GM23338 (cell line): ENCODE measurements around the gene CACNA1D. TPM values are rescaled to one million over a fixed set of nuclear protein-coding genes. Genes with fewer than 3 reads are reported as not detected.

ENCODE experiments used
- ATAC-seq: fragments of 200-7000 bp; cut with Tn5 transposase; 3 replicates; pipeline ENCODE4 v1.9.1; 2020
- DNase-seq: peaks from one replicate; pipeline ENCODE4 v3.0.0-alpha.2; 2015; ENCODE audit warnings: low spot score
- H2AFZ ChIP-seq: fragments of 200-600 bp; sonication (generic); 2 replicates; pipeline ENCODE4 v1.8.0; 2016; ENCODE audit warnings: antibody characterized with exemption, mild to moderate bottlenecking, moderate library complexity
- H3F3A ChIP-seq: fragments of 200-600 bp; sonication (generic); replicated peaks from 2 replicates; pipeline ENCODE4 v1.8.0; 2017; ENCODE audit warnings: antibody characterized with exemption, mixed run types, low read depth
- H3K27ac ChIP-seq: fragments of 200-600 bp; sonication (generic); 2 replicates; pipeline ENCODE4 v1.6.1; 2016; ENCODE audit warnings: low read depth
- H3K27me3 ChIP-seq: fragments of 200-600 bp; sonication (generic); 2 replicates; pipeline ENCODE4 v1.8.0; 2016; ENCODE audit warnings: mild to moderate bottlenecking, mixed run types, moderate library complexity; ENCODE audit not compliant: insufficient read depth
- H3K36me3 ChIP-seq: fragments of 200-600 bp; sonication (generic); 2 replicates; pipeline ENCODE4 v1.8.0; 2016; ENCODE audit warnings: mild to moderate bottlenecking; ENCODE audit not compliant: insufficient read depth
- H3K4me1 ChIP-seq: fragments of 200-600 bp; sonication (generic); 2 replicates; pipeline ENCODE4 v1.8.0; 2016; ENCODE audit warnings: mild to moderate bottlenecking, moderate library complexity; ENCODE audit not compliant: insufficient read depth
- H3K4me2 ChIP-seq: fragments of 200-600 bp; sonication (generic); 2 replicates; pipeline ENCODE4 v1.7.1; 2017; ENCODE audit warnings: mixed run types
- H3K4me3 ChIP-seq: fragments of 200-600 bp; sonication (generic); 2 replicates; pipeline ENCODE4 v1.6.1; 2016; ENCODE audit warnings: mixed run types
- H3K79me2 ChIP-seq: fragments of 200-600 bp; sonication (generic); replicated peaks from 2 replicates; pipeline ENCODE4 v1.8.0; 2017; ENCODE audit warnings: mild to moderate bottlenecking; ENCODE audit not compliant: insufficient read depth
- H3K9me2 ChIP-seq: fragments of 200-600 bp; sonication (generic); 2 replicates; pipeline ENCODE4 v1.8.0; 2017; ENCODE audit not compliant: insufficient read depth
- H4K20me1 ChIP-seq: fragments of 200-600 bp; sonication (generic); replicated peaks from 2 replicates; pipeline ENCODE4 v1.8.0; 2017; ENCODE audit warnings: mild to moderate bottlenecking; ENCODE audit not compliant: insufficient read depth
- H3K27ac Mint-ChIP-seq: 2 replicates; pipeline ENCODE4 v1.8.0; 2020; ENCODE audit warnings: inconsistent platforms, mild to moderate bottlenecking, moderate library complexity, mixed read lengths
- H3K27me3 Mint-ChIP-seq: 3 replicates; pipeline ENCODE4 v1.8.0; 2022; ENCODE audit warnings: low read depth, mild to moderate bottlenecking, moderate library complexity, mixed read lengths, inconsistent platforms; ENCODE audit not compliant: insufficient read depth, poor library complexity
- H3K36me3 Mint-ChIP-seq: 3 replicates; pipeline ENCODE4 v1.8.0; 2021; ENCODE audit warnings: low read depth, mild to moderate bottlenecking, inconsistent platforms, moderate library complexity, mixed read lengths
- H3K4me1 Mint-ChIP-seq: 3 replicates; pipeline ENCODE4 v1.8.0; 2020; ENCODE audit warnings: mild to moderate bottlenecking, inconsistent platforms, mixed read lengths
- H3K4me3 Mint-ChIP-seq: 3 replicates; pipeline ENCODE4 v1.8.0; 2021; ENCODE audit warnings: moderate library complexity, mild to moderate bottlenecking, inconsistent platforms, mixed read lengths
- H3K9me3 Mint-ChIP-seq: 3 replicates; pipeline ENCODE4 v1.8.0; 2020; ENCODE audit warnings: moderate library complexity, mild to moderate bottlenecking, inconsistent platforms, mixed read lengths
- CREB1 ChIP-seq: fragments of 250-450 bp; sonication (Bioruptor Pico); IDR thresholded peaks from 2 replicates; pipeline ENCODE4 v1.5.0; 2020; ENCODE audit warnings: low read depth, mild to moderate bottlenecking, moderate library complexity
- CTCF ChIP-seq, 2 experiments: fragments of 200-600 bp in 1 of 2; sonication (generic) in 1 of 2; conservative IDR thresholded peaks; 2 replicates each; pipeline versions ENCODE4 v1.5.1 to v1.6.1; 2016 to 2017; ENCODE audit warnings: antibody characterized with exemption in 2 of 2, low read depth in 2 of 2, mild to moderate bottlenecking in 2 of 2, moderate library complexity in 1 of 2
- ETS1 ChIP-seq: IDR thresholded peaks from 2 replicates; pipeline ENCODE4 v1.6.1; 2016; ENCODE audit warnings: antibody characterized with exemption
- EZH2 ChIP-seq: fragments of 200-600 bp; sonication (generic); IDR thresholded peaks from one replicate; pipeline ENCODE4 v1.8.0; 2017; ENCODE audit warnings: antibody characterized with exemption, mild to moderate bottlenecking, low read depth; ENCODE audit not compliant: unreplicated experiment
- EZH2phosphoT487 ChIP-seq: fragments of 200-600 bp; sonication (generic); IDR thresholded peaks from one replicate; pipeline ENCODE4 v1.8.1; 2018; ENCODE audit warnings: antibody characterized with exemption; ENCODE audit not compliant: unreplicated experiment
- NANOG ChIP-seq: IDR thresholded peaks from 2 replicates; pipeline ENCODE4 v1.6.1; 2016; ENCODE audit warnings: antibody characterized with exemption, borderline replicate concordance
- POLR2AphosphoS5 ChIP-seq: IDR thresholded peaks from 2 replicates; pipeline ENCODE4 v1.6.1; 2016; ENCODE audit warnings: antibody characterized with exemption, low read depth
- REST ChIP-seq: IDR thresholded peaks from one replicate; pipeline ENCODE4 v1.6.1; 2018; ENCODE audit warnings: antibody characterized with exemption; ENCODE audit not compliant: unreplicated experiment
- STAT1 ChIP-seq: IDR thresholded peaks from one replicate; pipeline ENCODE4 v1.6.1; 2016; ENCODE audit warnings: antibody characterized with exemption; ENCODE audit not compliant: unreplicated experiment
- ZNF114 ChIP-seq: fragments of 250-450 bp; sonication (Bioruptor Pico); IDR thresholded peaks from 2 replicates; pipeline ENCODE4 v1.5.0; 2020; ENCODE audit warnings: mild to moderate bottlenecking, moderate library complexity
- ZNF331 ChIP-seq: fragments of 250-450 bp; sonication (Bioruptor Pico); IDR thresholded peaks from 2 replicates; pipeline ENCODE4 v1.5.0; 2020; ENCODE audit warnings: low read depth, mild to moderate bottlenecking, moderate library complexity
- polyA plus RNA-seq: library from polyadenylated mRNA; unstranded; fragments of >200 nt; fragmentation: Nextera tagmentation; extraction: Ambion mirVana; gene quantifications from 2 replicates; pipeline ENCODE4 v1.2.1, GENCODE V29; 2016
- total RNA-seq: library from RNA; depleted of rRNA; stranded (reverse); fragments of >200 nt; shearing (Covaris generic); gene quantifications from 2 replicates; pipeline ENCODE4 v1.2.3, GENCODE V29; 2014

Gene CACNA1D
- total and polyA plus RNA-seq, 2 experiments from 2014 or later = 1.7 to 1.8 TPM

GRCh38 chr3:53862241-53862640 lies 367.8 kb downstream of the CACNA1D start:
- H3K4me3 ChIP-seq = no peak overlapping the region
- H3K36me3 Mint-ChIP-seq = peaks cover 34% of the 10 kb centered on the region
- H3K9me2 ChIP-seq = no peaks in the 10 kb centered on the region
- no peaks in the 10 kb centered on the region for H3F3A ChIP-seq
- DNase-seq (no peak), ATAC-seq (no peak)
- no peaks in the 10 kb centered on the region for H3K27me3 ChIP-seq
- H3K4me2 ChIP-seq = no peak overlapping the region
- H3K27ac Mint-ChIP-seq = no peak overlapping the region
- no peaks in the 10 kb centered on the region for H3K9me3 Mint-ChIP-seq
- no peaks in the 10 kb centered on the region; the same call in 1 of the 2 replicates for H4K20me1 ChIP-seq
- no peaks in the 10 kb centered on the region for H3K4me1 ChIP-seq
- no peaks in the 10 kb centered on the region for H3K27me3 Mint-ChIP-seq
- TF ChIP-seq POLR2AphosphoS5 (no peak), STAT1 (no peak), EZH2 (no peak), ETS1 (no peak)
- H3K4me1 Mint-ChIP-seq = no peaks in the 10 kb centered on the region
- peaks cover 5% of the 10 kb centered on the region; the same call in 1 of the 2 replicates for H3K36me3 ChIP-seq
- H3K27ac ChIP-seq = no peak overlapping the region
- H2AFZ ChIP-seq = no peak overlapping the region
- H3K79me2 ChIP-seq = no peaks in the 10 kb centered on the region
- H3K4me3 Mint-ChIP-seq = no peak overlapping the region

- H3K4me3 ChIP-seq = no peak overlapping the region
- H4K20me1 ChIP-seq = peaks cover 9% of the 10 kb centered on the region; the same call in 1 of the 2 replicates
- no peaks in the 10 kb centered on the region for H3K27me3 ChIP-seq
- H3K4me1 Mint-ChIP-seq = no peaks in the 10 kb centered on the region
- H3K36me3 Mint-ChIP-seq = peaks cover 39% of the 10 kb centered on the region
- no peaks in the 10 kb centered on the region for H3K9me3 Mint-ChIP-seq
- no peaks in the 10 kb centered on the region for H3K9me2 ChIP-seq
- H3K4me1 ChIP-seq = no peaks in the 10 kb centered on the region
- peaks cover 5% of the 10 kb centered on the region; the same call in 1 of the 2 replicates for H3K36me3 ChIP-seq
- ATAC-seq = no peak
- no peaks in the 10 kb centered on the region for H3K27me3 Mint-ChIP-seq
- peaks cover 1% of the 10 kb centered on the region; the same call in 1 of the 2 replicates for H3K79me2 ChIP-seq
- no peak overlapping the region for H3K4me3 Mint-ChIP-seq
- H3F3A ChIP-seq = no peaks in the 10 kb centered on the region
- no peak overlapping the region for H3K4me2 ChIP-seq
- no peak for DNase-seq
- H3K27ac Mint-ChIP-seq = no peak overlapping the region
- no peak overlapping the region for H2AFZ ChIP-seq
- no peak overlapping the region for H3K27ac ChIP-seq
- TF ChIP-seq EZH2 (no peak), ETS1 (no peak), CTCF (conservative IDR thresholded peaks at IDR 0.05; ENCODE audit: low read depth in 2 of 2) (no peak), NANOG (no peak), STAT1 (no peak), REST (no peak), POLR2AphosphoS5 (no peak), CREB1 (no peak), ZNF331 (no peak), ZNF114 (CRISPR knock-in tag) (no peak), EZH2phosphoT487 (no peak)
Observed at GRCh38 chr3:53863145-53863544, 368.7 kb downstream of the CACNA1D start.
